Panc1 (cell line): ENCODE data around the gene ADGB. TPM values are rescaled to one million over a fixed set of nuclear protein-coding genes. Genes with fewer than 3 reads are reported as not detected.

Source experiments
- ATAC-seq: fragments of 200-7000 bp; cut with Tn5 transposase; 2 replicates; pipeline ENCODE4 v1.9.1; 2020; ENCODE audit warnings: mild to moderate bottlenecking, moderate library complexity
- BruUV-seq: library from RNA; stranded (reverse); fragments of 400-500 nt; replicated peaks from 2 replicates; lab custom pipeline; 2021; lab: Mats Ljungman, UMichigan
- CTCF ChIA-PET: fragments of 300-600 bp; sonication (Branson Sonifier 250); formaldehyde crosslinking; loops from one replicate; lab custom pipeline; 2022; ENCODE audit warnings: antibody characterized with exemption; lab: Charles Lee
- POLR2A ChIA-PET: fragments of 300-600 bp; sonication (Branson Sonifier 250); formaldehyde crosslinking; loops from one replicate; lab custom pipeline; 2022; ENCODE audit warnings: antibody characterized with exemption; lab: Charles Lee
- DNase-seq: peaks from one replicate; pipeline ENCODE4 v3.0.0-alpha.2; 2010; ENCODE audit warnings: low read depth, low spot score
- H3K27ac ChIP-seq: 2 replicates; pipeline ENCODE4 v1.5.1; 2011; ENCODE audit warnings: mild to moderate bottlenecking, low read length, inconsistent platforms
- H3K27me3 ChIP-seq: fragments of 200-500 bp; sonication (Bioruptor generic); 2 replicates; pipeline ENCODE4 v1.6.0; 2014; ENCODE audit warnings: low read length, inconsistent platforms; ENCODE audit not compliant: control insufficient read depth, insufficient read depth
- H3K36me3 ChIP-seq: fragments of 200-500 bp; sonication (Bioruptor generic); 2 replicates; pipeline ENCODE4 v1.5.1; 2014; ENCODE audit warnings: inconsistent platforms, mild to moderate bottlenecking, low read length, moderate library complexity; ENCODE audit not compliant: control insufficient read depth, insufficient read depth
- H3K4me1 ChIP-seq: 2 replicates; pipeline ENCODE4 v1.5.1; 2011; ENCODE audit warnings: inconsistent platforms, mild to moderate bottlenecking, low read length, moderate library complexity; ENCODE audit not compliant: control insufficient read depth, insufficient read depth
- H3K4me3 ChIP-seq, 2 experiments: 2 replicates each; pipeline ENCODE4 v1.5.1; 2011 to 2012; ENCODE audit warnings: low read depth in 2 of 2, low read length in 2 of 2, mild to moderate bottlenecking in 2 of 2, inconsistent platforms in 1 of 2, moderate library complexity in 1 of 2
- H3K9me3 ChIP-seq: fragments of 200-500 bp; sonication (Bioruptor generic); 2 replicates; pipeline ENCODE4 v1.5.1; 2014; ENCODE audit warnings: low read depth, mild to moderate bottlenecking, inconsistent platforms, low read length, moderate library complexity; ENCODE audit not compliant: control insufficient read depth, insufficient read depth
- POLR2AphosphoS5 ChIP-seq: IDR thresholded peaks from 2 replicates; pipeline ENCODE4 v1.6.1; 2012; ENCODE audit warnings: mild to moderate bottlenecking, low read depth, low read length, moderate library complexity
- SIN3A ChIP-seq: IDR thresholded peaks from 2 replicates; pipeline ENCODE4 v1.6.1; 2012; ENCODE audit warnings: low read depth, mild to moderate bottlenecking, low read length, moderate library complexity, borderline replicate concordance; ENCODE audit not compliant: insufficient read depth
- TCF7L2 ChIP-seq: IDR thresholded peaks from 2 replicates; pipeline ENCODE4 v1.6.1; 2011; ENCODE audit warnings: mild to moderate bottlenecking, low read depth, low read length, inconsistent platforms
- in situ Hi-C: cut with HindIII; loops from 2 replicates; pipeline ENCODE4 v1.10.0; 2016; ENCODE audit warnings: low sequenced_read_pairs, low pct_unique_long_range_greater_than_20kb
- intact Hi-C: fragments of 100-400 bp; cut with micrococcal nuclease; formaldehyde crosslinking; loops from one replicate; pipeline ENCODE4 v1.10.0; 2022; ENCODE audit not compliant: unreplicated experiment
- total RNA-seq: library from RNA; stranded (reverse); gene quantifications from one replicate; pipeline ENCODE4 v1.2.1, GENCODE V29; 2021; ENCODE audit not compliant: unreplicated experiment
- TF ChIP-seq, protein P1 (sequence below), 2 experiments: IDR thresholded peaks; 2 replicates each; pipeline ENCODE4 v1.6.1; 2011 to 2012; ENCODE audit warnings: low read depth in 2 of 2, control low read depth in 1 of 2, low read length in 1 of 2, mild to moderate bottlenecking in 1 of 2, moderate library complexity in 1 of 2; ENCODE audit not compliant: insufficient read depth in 1 of 2
- TF ChIP-seq, protein P2 (sequence below): fragments of 450-650 bp; IDR thresholded peaks from 2 replicates; pipeline ENCODE4 v1.5.1; 2017; ENCODE audit warnings: mild to moderate bottlenecking

Gene ADGB
- total RNA-seq, 1 experiment from 2014 or later = not detected

DNA sequence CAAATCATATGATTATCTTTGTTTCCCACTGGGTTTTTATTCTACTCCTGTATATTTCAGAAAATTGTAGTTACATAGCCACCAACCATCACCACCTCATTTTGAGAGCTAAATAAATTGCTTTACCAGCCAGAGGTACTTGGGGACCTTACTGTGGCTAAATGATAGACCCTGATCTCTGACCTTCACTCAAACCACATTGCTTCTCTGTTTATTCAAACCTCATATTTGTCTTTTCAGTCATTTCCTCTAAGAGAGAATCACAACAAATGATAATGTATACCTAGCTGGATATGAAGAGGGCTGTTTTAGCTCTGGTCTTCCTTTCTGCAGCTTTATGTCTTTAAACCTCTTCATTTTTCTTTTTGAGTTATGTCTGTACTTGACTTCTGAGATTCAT, 142.8 kb downstream of the ADGB start:
- TF ChIP-seq POLR2AphosphoS5 = no peak
- TF ChIP-seq, protein P1, sequence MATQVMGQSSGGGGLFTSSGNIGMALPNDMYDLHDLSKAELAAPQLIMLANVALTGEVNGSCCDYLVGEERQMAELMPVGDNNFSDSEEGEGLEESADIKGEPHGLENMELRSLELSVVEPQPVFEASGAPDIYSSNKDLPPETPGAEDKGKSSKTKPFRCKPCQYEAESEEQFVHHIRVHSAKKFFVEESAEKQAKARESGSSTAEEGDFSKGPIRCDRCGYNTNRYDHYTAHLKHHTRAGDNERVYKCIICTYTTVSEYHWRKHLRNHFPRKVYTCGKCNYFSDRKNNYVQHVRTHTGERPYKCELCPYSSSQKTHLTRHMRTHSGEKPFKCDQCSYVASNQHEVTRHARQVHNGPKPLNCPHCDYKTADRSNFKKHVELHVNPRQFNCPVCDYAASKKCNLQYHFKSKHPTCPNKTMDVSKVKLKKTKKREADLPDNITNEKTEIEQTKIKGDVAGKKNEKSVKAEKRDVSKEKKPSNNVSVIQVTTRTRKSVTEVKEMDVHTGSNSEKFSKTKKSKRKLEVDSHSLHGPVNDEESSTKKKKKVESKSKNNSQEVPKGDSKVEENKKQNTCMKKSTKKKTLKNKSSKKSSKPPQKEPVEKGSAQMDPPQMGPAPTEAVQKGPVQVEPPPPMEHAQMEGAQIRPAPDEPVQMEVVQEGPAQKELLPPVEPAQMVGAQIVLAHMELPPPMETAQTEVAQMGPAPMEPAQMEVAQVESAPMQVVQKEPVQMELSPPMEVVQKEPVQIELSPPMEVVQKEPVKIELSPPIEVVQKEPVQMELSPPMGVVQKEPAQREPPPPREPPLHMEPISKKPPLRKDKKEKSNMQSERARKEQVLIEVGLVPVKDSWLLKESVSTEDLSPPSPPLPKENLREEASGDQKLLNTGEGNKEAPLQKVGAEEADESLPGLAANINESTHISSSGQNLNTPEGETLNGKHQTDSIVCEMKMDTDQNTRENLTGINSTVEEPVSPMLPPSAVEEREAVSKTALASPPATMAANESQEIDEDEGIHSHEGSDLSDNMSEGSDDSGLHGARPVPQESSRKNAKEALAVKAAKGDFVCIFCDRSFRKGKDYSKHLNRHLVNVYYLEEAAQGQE (IDR thresholded peaks at IDR 0.05; ENCODE audit: insufficient read depth in 1 of 2, low read depth in 2 of 2, low read length in 1 of 2) = no peak
- TF ChIP-seq TCF7L2 = no peak
- TF ChIP-seq SIN3A = no peak
- TF ChIP-seq, protein P2, sequence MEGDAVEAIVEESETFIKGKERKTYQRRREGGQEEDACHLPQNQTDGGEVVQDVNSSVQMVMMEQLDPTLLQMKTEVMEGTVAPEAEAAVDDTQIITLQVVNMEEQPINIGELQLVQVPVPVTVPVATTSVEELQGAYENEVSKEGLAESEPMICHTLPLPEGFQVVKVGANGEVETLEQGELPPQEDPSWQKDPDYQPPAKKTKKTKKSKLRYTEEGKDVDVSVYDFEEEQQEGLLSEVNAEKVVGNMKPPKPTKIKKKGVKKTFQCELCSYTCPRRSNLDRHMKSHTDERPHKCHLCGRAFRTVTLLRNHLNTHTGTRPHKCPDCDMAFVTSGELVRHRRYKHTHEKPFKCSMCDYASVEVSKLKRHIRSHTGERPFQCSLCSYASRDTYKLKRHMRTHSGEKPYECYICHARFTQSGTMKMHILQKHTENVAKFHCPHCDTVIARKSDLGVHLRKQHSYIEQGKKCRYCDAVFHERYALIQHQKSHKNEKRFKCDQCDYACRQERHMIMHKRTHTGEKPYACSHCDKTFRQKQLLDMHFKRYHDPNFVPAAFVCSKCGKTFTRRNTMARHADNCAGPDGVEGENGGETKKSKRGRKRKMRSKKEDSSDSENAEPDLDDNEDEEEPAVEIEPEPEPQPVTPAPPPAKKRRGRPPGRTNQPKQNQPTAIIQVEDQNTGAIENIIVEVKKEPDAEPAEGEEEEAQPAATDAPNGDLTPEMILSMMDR = no peak
- ChIA-PET POLR2A (no interaction called here), CTCF (no interaction called here)
- Histone ChIP-seq H3K27ac (no peak overlapping the region), H3K9me3 (no peaks in the 10 kb centered on the region), H3K4me3 (no peak overlapping the region), H3K36me3 (no peaks in the 10 kb centered on the region; the same call in 1 of the 2 replicates), H3K4me1 (no peaks in the 10 kb centered on the region), H3K27me3 (no peaks in the 10 kb centered on the region)
- in situ Hi-C loops = no loop called here
- no TSS peak for BruUV-seq
- DNase-seq = no peak
- intact Hi-C loops = no loop called here
- ATAC-seq = no peak

DNA sequence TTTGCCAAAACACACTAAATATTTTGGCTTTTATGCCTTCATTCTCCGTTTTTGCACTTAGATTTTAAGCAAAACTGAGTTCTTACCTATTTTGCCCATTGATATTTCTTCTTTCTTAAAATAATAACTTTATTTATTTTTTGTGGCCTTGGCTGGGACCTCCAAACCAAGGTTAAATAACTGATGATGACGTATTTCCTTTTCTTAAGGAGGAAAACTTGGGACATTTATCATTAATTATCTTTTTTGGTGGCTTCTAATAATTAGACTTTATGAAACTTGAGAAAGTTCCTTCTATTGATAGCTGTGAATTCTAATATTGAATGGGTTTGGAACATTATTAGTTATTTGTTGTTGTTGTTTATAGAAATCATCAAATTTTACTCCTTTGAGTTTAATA, 154.5 kb downstream of the ADGB start:
- no peaks in the 10 kb centered on the region for H3K9me3 ChIP-seq
- intact Hi-C loops = no loop called here
- no peak overlapping the region for H3K27ac ChIP-seq
- H3K4me3 ChIP-seq = no peak overlapping the region
- peaks cover 2% of the 10 kb centered on the region; the same call in 1 of the 2 replicates for H3K27me3 ChIP-seq
- no TSS peak for BruUV-seq
- ATAC-seq = no peak
- CTCF ChIA-PET = no interaction called here
- DNase-seq = no peak
- POLR2A ChIA-PET = no interaction called here
- no peak for TF ChIP-seq SIN3A
- H3K36me3 ChIP-seq = no peaks in the 10 kb centered on the region
- no peaks in the 10 kb centered on the region for H3K4me1 ChIP-seq
- in situ Hi-C loops = no loop called here

DNA sequence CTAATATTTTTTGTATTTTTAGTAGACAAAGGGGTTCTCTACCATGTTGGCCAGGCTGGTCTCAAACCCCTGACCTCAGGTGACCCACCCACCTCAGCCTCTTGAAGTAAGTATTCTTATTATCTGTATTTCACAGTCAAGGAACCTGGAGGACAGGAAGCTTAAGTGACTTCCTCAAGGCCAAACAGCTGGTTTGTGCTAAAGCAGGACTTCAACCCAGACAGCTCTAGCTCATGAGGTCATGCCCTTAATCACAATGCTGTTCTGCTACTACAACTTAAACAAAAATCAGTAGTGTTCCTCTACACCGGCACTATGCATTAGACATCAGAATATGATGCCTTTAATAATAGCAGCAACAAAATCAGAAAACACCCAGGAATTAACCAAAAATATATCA, 168.9 kb downstream of the ADGB start:
- in situ Hi-C loops (no loop called here), intact Hi-C loops (no loop called here)
- Histone ChIP-seq H3K27me3 (no peaks in the 10 kb centered on the region), H3K27ac (no peak overlapping the region), H3K4me3 (no peak overlapping the region), H3K9me3 (no peaks in the 10 kb centered on the region), H3K36me3 (no peaks in the 10 kb centered on the region), H3K4me1 (no peaks in the 10 kb centered on the region)
- BruUV-seq = no TSS peak
- DNase-seq (no peak), ATAC-seq (no peak)
- CTCF ChIA-PET = no interaction called here
- TF ChIP-seq, protein P2 = no peak
- TF ChIP-seq, protein P1 (IDR thresholded peaks at IDR 0.05; ENCODE audit: insufficient read depth in 1 of 2, low read depth in 2 of 2, low read length in 1 of 2) = no peak
- TF ChIP-seq TCF7L2 = no peak
- TF ChIP-seq POLR2AphosphoS5 = no peak
- TF ChIP-seq SIN3A = no peak
- POLR2A ChIA-PET = no interaction called here
